Right lung (tissue), 5 donors: ENCODE measurements around the gene TBC1D4. TPM values are rescaled to one million over a fixed set of nuclear protein-coding genes. Genes with fewer than 3 reads are reported as not detected.
A peak's percentile ranks its signal among the peaks of the same experiment; 100 is the strongest.
"Not testable (repeated sequence)": the region's sequence is repeated elsewhere in the genome, so short reads cannot be mapped to it uniquely, and the experiment has no call there.

ENCODE experiments used
- DNase-seq, 2 donors: peaks; one replicate each; pipeline ENCODE4 v3.0.0-alpha.2; 2013
- polyA plus RNA-seq, 5 donors: library from polyadenylated mRNA; unstranded; fragments of 120-200 nt; gene quantifications; one replicate each; pipeline versions ENCODE4 v1.2.1 to v1.2.3, GENCODE V29; 2013; ENCODE audit warnings: inconsistent platforms in 1 of 5, low replicate concordance in 1 of 5; ENCODE audit not compliant: insufficient read length in 5 of 5, insufficient read depth in 1 of 5

The TBC1D4 gene
- polyA plus RNA-seq, 5 donors, result 20.8 to 33.3 (median 29.8) TPM

GRCh38 chr13:75325711-75326110, 156.3 kb downstream of the TBC1D4 start:
- DNase-seq, result no peak

GRCh38 chr13:75324413-75324940, 157.5 kb downstream of the TBC1D4 start:
- DNase-seq, result no peak

GRCh38 chr13:75321084-75321483, 160.9 kb downstream of the TBC1D4 start:
- no peak for DNase-seq

GRCh38 chr13:75319254-75319653, 162.7 kb downstream of the TBC1D4 start:
- DNase-seq, result no peak

- no peak for DNase-seq
Observed at GRCh38 chr13:75318138-75318833, 163.7 kb downstream of the TBC1D4 start.

- DNase-seq, result no peak
Observed at GRCh38 chr13:75316427-75316826, 165.5 kb downstream of the TBC1D4 start.

GRCh38 chr13:75312884-75313520, 169.0 kb downstream of the TBC1D4 start:
- no peak for DNase-seq

GRCh38 chr13:75309981-75310580, 171.9 kb downstream of the TBC1D4 start:
- DNase-seq, result no peak

- DNase-seq, result no peak
Observed at GRCh38 chr13:75308222-75308621, 173.7 kb downstream of the TBC1D4 start.

- DNase-seq, result no peak
Observed at GRCh38 chr13:75307370-75307949, 174.5 kb downstream of the TBC1D4 start.

GRCh38 chr13:75306967-75307366, 175.0 kb downstream of the TBC1D4 start:
- not testable (repeated sequence) for DNase-seq

GRCh38 chr13:75305059-75305458, 176.9 kb downstream of the TBC1D4 start:
- peak in 1 of 2 donors; percentile 48 for DNase-seq

- DNase-seq, result no peak
Observed at GRCh38 chr13:75303263-75303662, 178.7 kb downstream of the TBC1D4 start.

GRCh38 chr13:75302071-75302698, 179.8 kb downstream of the TBC1D4 start:
- DNase-seq, result peak; percentile 76 to 77

GRCh38 chr13:75299913-75300862, 181.8 kb downstream of the TBC1D4 start:
- no peak for DNase-seq

- no peak for DNase-seq
Observed at GRCh38 chr13:75299246-75299645, 182.7 kb downstream of the TBC1D4 start.

GRCh38 chr13:75296641-75297040, 185.3 kb downstream of the TBC1D4 start:
- DNase-seq, result no peak

- DNase-seq, result no peak
Observed at GRCh38 chr13:75295201-75295600, 186.8 kb downstream of the TBC1D4 start.

GRCh38 chr13:75294110-75294509, 187.9 kb downstream of the TBC1D4 start:
- DNase-seq, result no peak

- DNase-seq, result no peak
Observed at GRCh38 chr13:75285310-75285709, 196.7 kb downstream of the TBC1D4 start.
